Activated CD4-positive, alpha-beta T cell treated with anti-CD3 and anti-CD28 coated beads, Interleukin-2, amount 10 ng/mL, durations not matched to agents 7 days and 5 days (primary cell): ENCODE results near the gene C3orf20. TPM values are rescaled to one million over a fixed set of nuclear protein-coding genes. Genes with fewer than 3 reads are reported as not detected.

Source experiments
- CTCF ChIA-PET: fragments of 350-600 bp; sonication (Branson Sonifier 250); formaldehyde crosslinking; loops from one replicate; lab custom pipeline; 2021; ENCODE audit warnings: antibody characterized with exemption; lab: Charles Lee
- POLR2A ChIA-PET: fragments of 350-600 bp; sonication (Branson Sonifier 250); formaldehyde crosslinking; loops from one replicate; lab custom pipeline; 2021; ENCODE audit warnings: antibody characterized with exemption; lab: Charles Lee
- DNase-seq: peaks from one replicate; pipeline ENCODE4 v3.0.0-alpha.2; 2020
- H3K27ac Mint-ChIP-seq: one replicate; pipeline ENCODE4 v1.8.0; 2021; ENCODE audit warnings: mild to moderate bottlenecking, moderate library complexity, mixed read lengths
- H3K27me3 Mint-ChIP-seq: one replicate; pipeline ENCODE4 v1.8.0; 2021; ENCODE audit warnings: mixed read lengths
- H3K36me3 Mint-ChIP-seq: one replicate; pipeline ENCODE4 v1.8.0; 2021; ENCODE audit warnings: low read depth, mixed read lengths
- H3K4me1 Mint-ChIP-seq: one replicate; pipeline ENCODE4 v1.8.0; 2021; ENCODE audit warnings: mixed read lengths
- H3K4me3 Mint-ChIP-seq: one replicate; pipeline ENCODE4 v1.8.0; 2021; ENCODE audit warnings: mild to moderate bottlenecking, moderate library complexity, mixed read lengths
- H3K9me3 Mint-ChIP-seq: one replicate; pipeline ENCODE4 v1.8.0; 2021; ENCODE audit warnings: mixed read lengths
- total RNA-seq, 2 experiments: library from RNA; stranded (reverse); gene quantifications; one replicate each; pipeline ENCODE4 v1.2.3, GENCODE V29; 2021

Gene C3orf20
- total RNA-seq, 2 experiments from 2014 or later: 0.10 TPM; not detected in 1

DNA sequence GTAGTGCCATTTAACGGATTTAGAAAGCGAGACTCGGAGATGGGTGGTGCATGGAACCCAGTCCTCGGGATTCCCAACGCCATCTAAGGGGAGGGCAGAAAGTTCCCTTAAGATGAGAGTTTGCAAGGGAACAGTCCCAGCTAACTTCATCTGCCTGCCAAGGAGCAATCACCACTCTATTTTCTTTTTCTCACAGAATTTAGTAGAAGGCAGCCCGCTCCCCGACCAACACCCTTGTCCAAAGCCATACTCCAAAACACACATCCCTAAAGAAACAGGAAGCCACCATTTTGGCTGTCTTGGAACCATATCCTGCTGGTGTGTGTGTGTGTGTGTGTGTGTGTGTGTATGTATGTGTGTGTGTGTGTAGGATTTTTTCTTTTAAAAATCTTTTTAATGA is 136.7 kb downstream of the C3orf20 start:
- Mint-ChIP-seq H3K4me1 (peaks cover 7% of the 10 kb centered on the region), H3K4me3 (no peak overlapping the region), H3K9me3 (no peaks in the 10 kb centered on the region), H3K27ac (no peak overlapping the region), H3K27me3 (peaks cover 83% of the 10 kb centered on the region), H3K36me3 (no peaks in the 10 kb centered on the region)
- POLR2A ChIA-PET: no interaction called here
- CTCF ChIA-PET: interaction anchor here (1.7 kb wide), 1 partner anchor 11 kb away, joined by 3 read pairs; no protein-coding TSS in a partner anchor
- DNase-seq: no peak

DNA sequence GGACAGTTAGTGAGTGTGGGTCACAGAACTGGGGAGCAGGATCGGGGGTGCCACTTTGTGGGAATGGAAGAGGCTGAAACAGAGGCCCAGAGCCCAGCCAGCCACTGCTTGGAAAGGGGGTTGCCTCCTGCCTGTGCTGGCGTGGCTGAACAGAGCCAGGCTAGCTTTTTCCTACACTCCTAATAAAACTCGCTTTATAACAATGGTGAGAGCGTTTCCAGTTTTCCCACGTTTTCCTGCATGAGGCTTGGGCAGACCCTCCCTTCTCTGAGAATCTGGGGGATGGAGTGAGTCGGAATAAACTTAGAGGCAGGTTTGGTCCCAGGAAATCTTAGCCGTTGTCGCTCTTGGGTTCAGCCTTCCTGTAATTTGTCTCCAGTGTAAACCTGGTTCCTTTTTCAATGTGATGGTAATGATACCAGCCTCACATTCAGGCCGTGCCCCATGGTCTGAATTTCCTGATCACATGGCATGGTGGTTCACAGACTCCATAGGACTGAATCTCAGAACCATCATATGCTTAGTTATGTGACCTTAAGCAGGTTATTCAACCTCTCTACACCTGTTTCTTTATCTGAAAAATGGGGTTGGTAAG is 137.4 kb downstream of the C3orf20 start:
- POLR2A ChIA-PET: no interaction called here
- no peaks in the 10 kb centered on the region for H3K9me3 Mint-ChIP-seq
- peaks cover 3% of the 10 kb centered on the region for H3K4me1 Mint-ChIP-seq
- DNase-seq: no peak
- CTCF ChIA-PET: interaction anchor here (1.7 kb wide), 1 partner anchor 11 kb away, joined by 3 read pairs; no protein-coding TSS in a partner anchor
- no peak overlapping the region for H3K4me3 Mint-ChIP-seq
- no peak overlapping the region for H3K27ac Mint-ChIP-seq
- peaks cover 78% of the 10 kb centered on the region for H3K27me3 Mint-ChIP-seq
- no peaks in the 10 kb centered on the region for H3K36me3 Mint-ChIP-seq

DNA sequence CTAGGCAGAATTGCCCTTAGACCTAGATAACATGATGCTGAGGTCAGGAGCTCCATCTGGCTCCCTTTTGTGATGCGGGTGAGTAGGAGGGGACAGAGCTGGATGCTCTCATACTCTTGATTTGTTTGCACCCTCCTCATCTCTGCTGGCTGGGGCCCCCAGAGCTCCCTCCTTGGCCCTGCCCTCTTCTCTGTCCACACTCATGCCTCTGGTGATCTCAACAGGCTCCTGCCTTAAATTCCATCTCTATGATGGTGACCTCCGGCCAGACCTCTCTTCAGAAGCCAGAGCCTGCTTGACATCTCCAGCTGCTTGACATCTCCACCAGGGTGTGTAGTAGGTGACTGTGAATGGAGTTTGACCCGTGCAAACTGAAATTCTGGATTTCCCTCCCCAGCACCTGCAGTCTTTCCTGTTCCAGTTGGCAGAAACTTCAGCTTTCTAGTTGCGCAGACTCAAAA is 139.5 kb downstream of the C3orf20 start:
- no peak for DNase-seq
- Mint-ChIP-seq H3K9me3 (no peaks in the 10 kb centered on the region), H3K4me1 (peaks cover 3% of the 10 kb centered on the region), H3K36me3 (no peaks in the 10 kb centered on the region), H3K27ac (no peak overlapping the region), H3K4me3 (no peak overlapping the region), H3K27me3 (peaks cover 63% of the 10 kb centered on the region)
- CTCF ChIA-PET: no interaction called here
- POLR2A ChIA-PET: no interaction called here

DNA sequence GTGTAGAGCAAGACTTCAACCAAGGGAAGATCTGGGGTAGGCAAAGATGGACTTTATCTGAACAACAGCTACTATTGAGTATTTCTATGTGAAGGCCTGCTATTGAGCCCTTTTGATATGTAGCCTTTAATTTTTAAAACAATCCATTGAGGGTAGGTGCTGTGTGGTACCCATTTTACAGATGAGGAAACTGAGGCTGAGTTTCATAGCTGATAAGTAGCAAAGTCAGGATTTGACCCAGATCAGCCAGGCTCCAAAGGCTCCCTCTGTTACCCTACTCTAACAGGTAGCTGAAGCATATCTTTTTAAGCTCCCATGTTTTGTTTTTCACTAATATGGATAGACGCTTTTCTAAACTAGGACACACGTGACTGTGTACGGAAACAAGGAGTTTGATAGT is 141.4 kb downstream of the C3orf20 start:
- Mint-ChIP-seq H3K4me1 (no peaks in the 10 kb centered on the region), H3K9me3 (no peaks in the 10 kb centered on the region), H3K27ac (no peak overlapping the region), H3K36me3 (no peaks in the 10 kb centered on the region), H3K4me3 (no peak overlapping the region), H3K27me3 (peaks cover 49% of the 10 kb centered on the region)
- ChIA-PET CTCF (interaction anchor here (0.7 to 1.1 kb wide), 4 partner anchors 11 to 40 kb away, joined by 3 read pairs; no protein-coding TSS in a partner anchor), POLR2A (no interaction called here)
- no peak for DNase-seq

DNA sequence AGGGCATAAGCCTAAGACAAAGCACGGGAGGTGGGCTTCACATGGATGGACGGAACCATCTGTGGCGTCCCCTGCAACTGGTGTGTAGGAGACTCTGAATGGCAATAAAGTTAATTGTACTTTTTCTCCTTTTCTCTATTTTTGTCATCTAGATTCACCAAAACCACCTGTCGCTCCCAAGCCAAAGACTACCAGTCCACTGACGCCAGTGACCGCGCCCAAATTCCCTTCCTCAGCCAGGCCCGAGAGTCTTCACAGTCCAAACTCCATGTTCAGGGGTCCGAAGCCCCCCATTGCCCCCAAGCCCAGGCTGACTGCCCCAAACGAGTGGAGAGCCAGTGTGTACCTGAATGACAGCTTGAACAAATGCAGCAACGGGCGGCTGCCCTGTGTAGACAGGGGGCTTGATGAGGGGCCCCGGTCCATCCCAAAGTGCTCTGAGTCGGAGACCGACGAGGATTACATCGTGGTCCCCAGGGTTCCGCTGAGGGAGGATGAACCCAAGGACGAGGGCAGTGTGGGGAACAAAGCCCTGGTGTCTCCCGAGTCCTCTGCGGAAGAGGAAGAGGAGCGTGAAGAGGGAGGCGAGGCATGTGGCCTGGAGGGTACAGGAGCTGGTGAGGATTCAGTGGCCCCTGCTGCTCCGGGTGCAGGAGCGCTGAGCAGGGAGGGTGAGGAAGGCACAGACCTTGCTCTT is 144.0 kb downstream of the C3orf20 start, which contains the start of gene FGD5:
FGD5 (plus strand) TSS at position 159 of the 697 bp plus-strand sequence; CDS start at position 269, 110 bp downstream.
- Mint-ChIP-seq H3K36me3 (no peaks in the 10 kb centered on the region), H3K27ac (no peak within 1 kb of the TSS), H3K4me1 (no peaks in the 10 kb centered on the region), H3K9me3 (no peaks in the 10 kb centered on the region), H3K4me3 (no peak within 1 kb of the TSS), H3K27me3 (peaks cover 39% of the 10 kb centered on the region)
- ChIA-PET POLR2A (no interaction called here), CTCF (no interaction called here)
- DNase-seq: no peak

DNA sequence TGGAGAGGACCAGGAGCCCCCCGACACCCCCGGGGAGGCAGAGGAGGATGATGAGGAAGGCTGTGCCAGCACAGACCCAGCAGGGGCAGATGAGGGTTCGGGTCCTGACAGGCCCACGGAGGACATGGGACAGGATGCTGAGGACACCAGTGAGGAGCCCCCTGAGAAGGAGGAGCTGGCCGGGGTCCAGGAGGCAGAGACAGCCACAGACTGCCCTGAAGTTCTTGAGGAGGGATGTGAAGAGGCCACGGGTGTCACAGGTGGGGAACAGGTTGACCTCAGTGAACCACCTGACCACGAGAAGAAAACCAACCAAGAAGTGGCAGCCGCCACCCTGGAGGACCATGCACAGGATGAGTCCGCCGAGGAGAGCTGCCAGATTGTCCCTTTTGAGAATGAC is 144.7 kb downstream of the C3orf20 start:
- H3K27me3 Mint-ChIP-seq: peaks cover 39% of the 10 kb centered on the region
- ChIA-PET POLR2A (no interaction called here), CTCF (no interaction called here)
- no peak overlapping the region for H3K27ac Mint-ChIP-seq
- H3K4me1 Mint-ChIP-seq: no peaks in the 10 kb centered on the region
- no peaks in the 10 kb centered on the region for H3K9me3 Mint-ChIP-seq
- no peaks in the 10 kb centered on the region for H3K36me3 Mint-ChIP-seq
- DNase-seq: no peak
- no peak overlapping the region for H3K4me3 Mint-ChIP-seq

DNA sequence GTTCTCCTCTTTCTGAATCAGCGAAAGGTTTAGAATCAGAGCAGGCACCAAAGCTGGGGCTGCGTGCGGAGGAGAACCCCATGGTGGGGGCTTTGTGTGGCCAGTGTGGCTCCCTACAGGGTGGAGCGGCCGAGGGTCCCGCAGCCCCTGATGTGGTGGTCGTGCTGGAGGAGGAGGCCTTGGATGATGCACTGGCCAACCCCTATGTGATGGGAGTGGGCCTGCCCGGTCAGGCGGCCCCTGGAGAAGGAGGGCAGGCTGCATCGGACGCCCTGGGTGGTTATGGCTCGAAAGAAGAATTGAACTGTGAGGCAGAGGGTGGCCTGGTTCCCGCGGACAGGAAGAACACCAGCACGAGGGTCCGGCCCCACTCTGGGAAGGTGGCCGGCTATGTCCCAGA is 145.2 kb downstream of the C3orf20 start:
- H3K9me3 Mint-ChIP-seq: no peaks in the 10 kb centered on the region
- CTCF ChIA-PET: no interaction called here
- no peaks in the 10 kb centered on the region for H3K4me1 Mint-ChIP-seq
- no peak overlapping the region for H3K4me3 Mint-ChIP-seq
- POLR2A ChIA-PET: no interaction called here
- no peak overlapping the region for H3K27ac Mint-ChIP-seq
- H3K36me3 Mint-ChIP-seq: no peaks in the 10 kb centered on the region
- no peak for DNase-seq
- peaks cover 37% of the 10 kb centered on the region for H3K27me3 Mint-ChIP-seq

DNA sequence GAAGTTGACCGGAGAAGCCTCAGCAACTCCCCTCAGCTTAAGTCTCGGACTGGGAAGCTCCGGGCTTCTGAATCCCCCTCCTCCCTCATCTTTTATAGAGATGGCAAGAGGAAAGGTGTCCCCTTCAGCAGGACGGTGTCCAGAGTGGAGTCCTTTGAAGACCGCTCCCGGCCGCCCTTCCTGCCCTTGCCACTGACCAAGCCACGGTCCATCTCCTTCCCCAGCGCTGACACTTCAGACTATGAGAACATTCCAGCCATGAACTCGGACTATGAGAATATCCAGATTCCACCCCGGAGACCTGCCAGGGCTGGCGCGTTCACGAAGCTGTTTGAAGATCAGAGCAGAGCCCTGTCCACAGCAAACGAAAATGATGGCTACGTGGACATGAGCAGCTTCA is 146.2 kb downstream of the C3orf20 start:
- Mint-ChIP-seq H3K4me1 (no peaks in the 10 kb centered on the region), H3K27ac (no peak overlapping the region), H3K36me3 (no peaks in the 10 kb centered on the region), H3K27me3 (peaks cover 37% of the 10 kb centered on the region), H3K4me3 (no peak overlapping the region), H3K9me3 (no peaks in the 10 kb centered on the region)
- DNase-seq: no peak
- ChIA-PET CTCF (no interaction called here), POLR2A (no interaction called here)

DNA sequence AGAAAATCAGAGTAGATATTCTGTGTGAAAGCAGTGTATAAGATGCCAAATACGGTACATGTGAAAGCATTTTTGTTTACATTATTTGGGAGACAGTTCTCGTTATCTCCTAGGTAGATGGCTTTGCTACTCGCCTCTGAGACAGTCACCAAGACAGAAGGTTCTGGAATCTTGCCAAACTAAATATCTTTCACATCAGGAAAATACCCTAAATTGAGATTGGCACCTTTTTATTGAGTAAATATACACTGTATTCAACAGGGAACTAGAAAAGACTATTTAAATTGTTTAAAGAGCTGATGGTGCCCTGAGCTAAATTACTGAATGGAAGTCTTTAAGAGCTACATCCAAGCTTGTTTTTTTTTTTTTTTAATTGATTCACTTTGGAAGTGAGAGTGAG is 147.2 kb downstream of the C3orf20 start:
- Mint-ChIP-seq H3K27ac (no peak overlapping the region), H3K4me3 (no peak overlapping the region), H3K36me3 (no peaks in the 10 kb centered on the region), H3K9me3 (no peaks in the 10 kb centered on the region), H3K4me1 (no peaks in the 10 kb centered on the region), H3K27me3 (peaks cover 40% of the 10 kb centered on the region)
- ChIA-PET CTCF (interaction anchor here (1.2 kb wide), 1 partner anchor 10 kb away, joined by 3 read pairs; no protein-coding TSS in a partner anchor), POLR2A (no interaction called here)
- DNase-seq: no peak

Other genes starting within 250 kb of the C3orf20 start
- gene GRIP2, start 134.8 kb upstream of the C3orf20 start, total RNA-seq: under 1 TPM; 0.15 to 0.45 TPM
- 10 to 100 TPM; 20.9 to 24.0 TPM for gene CCDC174, start 23.4 kb upstream of the C3orf20 start, total RNA-seq
- gene FGD5, start 143.8 kb downstream of the C3orf20 start, total RNA-seq: under 1 TPM; 0.15 to 0.17 TPM